ENCODE measurements around the gene DEXI. TPM values are rescaled to one million over a fixed set of nuclear protein-coding genes. Genes with fewer than 3 reads are reported as not detected.

The DEXI gene
- total RNA-seq, 1 donor from 2014 or later = 36.3 TPM

DNA sequence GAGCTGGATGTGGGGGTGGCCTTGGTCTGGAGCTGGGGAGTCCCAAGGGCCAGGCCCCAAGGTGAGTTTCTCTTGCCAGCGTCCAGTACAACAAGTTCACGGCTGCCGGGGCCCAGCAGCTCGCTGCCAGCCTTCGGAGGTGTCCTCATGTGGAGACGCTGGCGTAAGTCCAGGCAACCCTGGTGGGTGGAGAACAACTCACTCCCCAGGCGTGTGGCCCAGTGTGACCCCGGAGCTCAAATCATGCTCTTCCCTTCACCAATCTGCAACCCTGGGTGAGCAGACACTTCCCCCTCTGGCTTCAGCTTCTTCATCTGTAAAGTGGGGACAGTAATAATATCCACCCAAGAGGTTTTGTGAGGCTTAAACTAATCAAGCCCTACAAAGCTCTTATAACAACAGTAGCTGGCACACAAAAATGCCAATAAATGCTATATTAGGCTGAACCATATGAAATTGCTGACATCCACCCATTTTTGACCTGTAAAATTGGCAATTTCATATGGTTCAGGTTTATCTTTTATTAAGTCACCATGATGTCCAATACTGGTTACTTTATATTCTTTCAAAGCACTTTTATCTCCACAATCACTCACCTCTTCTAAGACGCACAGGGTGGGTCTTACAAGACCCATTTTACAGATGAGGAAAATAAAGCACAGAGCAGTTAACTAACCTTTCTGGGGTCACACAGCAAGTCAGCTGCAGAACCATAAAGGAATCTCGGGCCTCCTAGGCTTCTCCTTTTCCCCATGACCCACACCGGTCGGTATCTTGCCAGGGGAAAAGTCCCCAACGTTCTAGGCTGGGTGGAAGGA is 19.7 kb downstream of the DEXI start:
- TF ChIP-seq, protein P1, sequence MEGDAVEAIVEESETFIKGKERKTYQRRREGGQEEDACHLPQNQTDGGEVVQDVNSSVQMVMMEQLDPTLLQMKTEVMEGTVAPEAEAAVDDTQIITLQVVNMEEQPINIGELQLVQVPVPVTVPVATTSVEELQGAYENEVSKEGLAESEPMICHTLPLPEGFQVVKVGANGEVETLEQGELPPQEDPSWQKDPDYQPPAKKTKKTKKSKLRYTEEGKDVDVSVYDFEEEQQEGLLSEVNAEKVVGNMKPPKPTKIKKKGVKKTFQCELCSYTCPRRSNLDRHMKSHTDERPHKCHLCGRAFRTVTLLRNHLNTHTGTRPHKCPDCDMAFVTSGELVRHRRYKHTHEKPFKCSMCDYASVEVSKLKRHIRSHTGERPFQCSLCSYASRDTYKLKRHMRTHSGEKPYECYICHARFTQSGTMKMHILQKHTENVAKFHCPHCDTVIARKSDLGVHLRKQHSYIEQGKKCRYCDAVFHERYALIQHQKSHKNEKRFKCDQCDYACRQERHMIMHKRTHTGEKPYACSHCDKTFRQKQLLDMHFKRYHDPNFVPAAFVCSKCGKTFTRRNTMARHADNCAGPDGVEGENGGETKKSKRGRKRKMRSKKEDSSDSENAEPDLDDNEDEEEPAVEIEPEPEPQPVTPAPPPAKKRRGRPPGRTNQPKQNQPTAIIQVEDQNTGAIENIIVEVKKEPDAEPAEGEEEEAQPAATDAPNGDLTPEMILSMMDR (IDR thresholded peaks at IDR 0.05) = no peak
- H3K27me3 ChIP-seq = no peaks in the 10 kb centered on the region
- ATAC-seq (peak; percentile 71), DNase-seq (peak; percentile 90)
- H3K36me3 ChIP-seq = peaks cover 47% of the 10 kb centered on the region
- no peaks in the 10 kb centered on the region for H3K9me3 ChIP-seq
- no peak overlapping the region for H3K4me3 ChIP-seq
- peaks cover 27% of the 10 kb centered on the region for H3K4me1 ChIP-seq
- peak overlapping the region; percentile 51 for H3K27ac ChIP-seq
- intact Hi-C loops (cut with DNase I) = loop anchor here (10.0 kb wide), 1 partner anchor 178 kb away; the partner anchor contains the start of gene NUBP1

GRCh38 chr16:10921536-10922327 is 20.5 kb downstream of the DEXI start:
- Histone ChIP-seq H3K36me3 (peaks cover 44% of the 10 kb centered on the region), H3K9me3 (no peaks in the 10 kb centered on the region), H3K4me1 (peaks cover 27% of the 10 kb centered on the region), H3K4me3 (no peak overlapping the region), H3K27me3 (no peaks in the 10 kb centered on the region), H3K27ac (peak overlapping the region; percentile 51)
- TF ChIP-seq, protein P1 (IDR thresholded peaks at IDR 0.05) = no peak
- ATAC-seq (peak; percentile 5), DNase-seq (no peak)
- intact Hi-C loops (cut with DNase I) = loop anchor here (10.0 kb wide), 1 partner anchor 177 kb away; the partner anchor contains the start of gene NUBP1

- Histone ChIP-seq H3K4me3 (no peak overlapping the region), H3K27me3 (no peaks in the 10 kb centered on the region), H3K36me3 (peaks cover 43% of the 10 kb centered on the region), H3K27ac (no peak overlapping the region), H3K9me3 (no peaks in the 10 kb centered on the region), H3K4me1 (peaks cover 27% of the 10 kb centered on the region)
- intact Hi-C loops (cut with DNase I) = loop anchor here (10.0 kb wide), 1 partner anchor 176 kb away; the partner anchor contains the start of gene NUBP1
- TF ChIP-seq, protein P1 (IDR thresholded peaks at IDR 0.05) = no peak
- DNase-seq = peak; percentile 61
- no peak for ATAC-seq
Measured at GRCh38 chr16:10920726-10921427, 21.4 kb downstream of the DEXI start.

- Histone ChIP-seq H3K4me1 (peaks cover 27% of the 10 kb centered on the region), H3K4me3 (no peak overlapping the region), H3K27ac (no peak overlapping the region), H3K9me3 (no peaks in the 10 kb centered on the region), H3K27me3 (no peaks in the 10 kb centered on the region), H3K36me3 (peaks cover 30% of the 10 kb centered on the region)
- DNase-seq (no peak), ATAC-seq (no peak)
- TF ChIP-seq, protein P1 (IDR thresholded peaks at IDR 0.05) = no peak
- intact Hi-C loops (cut with DNase I) = loop anchor here (10.0 kb wide), 1 partner anchor 154 kb away; no protein-coding TSS in a partner anchor
Measured at GRCh38 chr16:10919003-10919351, 23.3 kb downstream of the DEXI start.

DNA sequence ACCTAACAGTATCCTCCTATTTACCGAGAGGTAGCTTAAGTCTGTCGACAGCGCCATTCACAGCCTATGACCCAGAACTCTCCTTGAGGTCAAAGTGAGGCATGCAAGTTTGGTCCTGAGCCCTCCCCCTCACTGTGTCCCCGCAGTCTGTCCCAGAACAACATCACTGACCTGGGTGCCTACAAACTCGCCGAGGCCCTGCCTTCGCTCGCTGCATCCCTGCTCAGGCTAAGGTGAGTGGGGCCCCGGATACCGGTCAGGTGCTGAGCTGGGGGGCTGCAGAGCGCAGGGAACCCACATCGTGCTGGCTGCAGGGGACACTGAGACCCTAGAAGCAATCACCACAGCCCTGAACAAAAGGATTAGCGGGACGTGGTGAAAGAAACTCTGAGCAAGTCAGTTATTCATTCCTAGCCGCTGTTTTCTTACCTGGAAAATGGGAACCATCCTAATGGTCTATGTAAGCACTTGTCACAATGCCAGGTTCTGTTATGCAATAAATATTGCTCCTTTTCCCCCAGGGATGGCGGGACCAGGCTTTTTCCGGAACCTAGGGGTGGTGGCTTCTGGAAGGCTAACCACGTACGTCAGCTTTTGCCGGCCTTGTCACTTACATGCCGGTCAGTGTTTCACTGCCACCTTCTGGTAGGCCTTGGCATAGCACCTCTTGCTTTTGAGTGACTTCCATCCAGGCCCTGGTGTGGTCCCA is 23.8 kb downstream of the DEXI start:
- intact Hi-C loops (cut with DNase I) = loop anchor here (10.0 kb wide), 1 partner anchor 154 kb away; no protein-coding TSS in a partner anchor
- peak; percentile 90 for DNase-seq
- H3K4me1 ChIP-seq = peaks cover 27% of the 10 kb centered on the region
- peaks cover 25% of the 10 kb centered on the region for H3K36me3 ChIP-seq
- H3K9me3 ChIP-seq = no peaks in the 10 kb centered on the region
- H3K27me3 ChIP-seq = no peaks in the 10 kb centered on the region
- no peak overlapping the region for H3K4me3 ChIP-seq
- peak overlapping the region; percentile 58 for H3K27ac ChIP-seq
- ATAC-seq = peak; percentile 94
- TF ChIP-seq, protein P1 (IDR thresholded peaks at IDR 0.05) = peak; percentile 94

All from upper lobe of right lung (tissue), 1 donor.